Measurements from ENCODE around the gene PTPN1.
"Not testable (repeated sequence)": the region's sequence is repeated elsewhere in the genome, so short reads cannot be mapped to it uniquely, and the experiment has no call there.

PTPN1 gene

DNA sequence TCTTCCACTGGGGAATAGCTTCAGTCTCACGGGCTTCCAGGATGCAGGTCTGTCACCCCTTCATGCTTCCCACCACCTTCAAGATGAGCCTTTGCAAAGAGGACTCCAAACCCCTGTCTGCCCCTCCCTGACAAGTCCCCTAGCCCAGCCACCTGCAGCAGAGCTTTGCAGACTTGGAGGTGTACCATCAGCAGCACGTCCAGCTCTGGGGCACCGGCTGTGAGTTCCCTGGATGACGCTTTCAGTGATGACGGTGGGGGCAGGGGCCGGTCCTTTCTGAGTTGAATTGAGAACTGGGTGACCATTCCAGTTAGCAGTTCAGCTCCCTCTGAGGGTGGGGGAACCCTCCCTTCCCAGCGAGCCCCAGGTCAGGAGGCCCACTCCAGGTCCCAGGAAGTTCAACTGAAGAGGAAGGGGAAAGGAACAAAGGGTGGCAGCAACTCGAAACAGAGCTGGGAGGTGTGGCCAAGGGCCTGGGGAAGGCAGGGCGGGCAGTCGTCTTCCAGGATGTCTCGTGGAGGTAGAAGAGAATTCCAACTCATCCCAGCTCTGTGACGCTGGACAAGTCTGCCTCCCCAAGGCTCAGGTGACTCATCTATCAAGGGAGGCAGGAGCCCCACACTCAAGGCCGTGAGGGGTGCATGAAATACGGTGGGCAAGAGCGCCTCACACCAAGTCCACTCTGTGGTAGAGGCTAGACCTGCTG lies 86.0 kb downstream of the PTPN1 start:
- no peak for DNase-seq

DNA sequence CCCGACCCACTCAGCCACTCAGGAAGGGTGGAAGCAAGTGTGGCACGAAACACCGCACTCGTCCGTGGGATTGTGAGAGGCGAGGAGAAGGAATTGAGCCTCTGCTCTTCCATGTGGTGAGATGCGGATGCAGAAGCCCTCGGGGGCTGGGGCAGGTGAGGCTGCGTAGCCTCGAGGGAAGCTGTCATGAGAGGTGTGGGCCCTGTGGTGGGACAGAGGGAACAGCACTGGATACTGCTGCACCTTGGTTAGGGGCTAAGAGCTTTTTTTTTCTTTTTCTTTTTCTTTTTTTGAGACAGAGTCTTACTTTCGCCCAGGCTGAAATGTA lies 86.5 kb downstream of the PTPN1 start:
- DNase-seq = no peak

DNA sequence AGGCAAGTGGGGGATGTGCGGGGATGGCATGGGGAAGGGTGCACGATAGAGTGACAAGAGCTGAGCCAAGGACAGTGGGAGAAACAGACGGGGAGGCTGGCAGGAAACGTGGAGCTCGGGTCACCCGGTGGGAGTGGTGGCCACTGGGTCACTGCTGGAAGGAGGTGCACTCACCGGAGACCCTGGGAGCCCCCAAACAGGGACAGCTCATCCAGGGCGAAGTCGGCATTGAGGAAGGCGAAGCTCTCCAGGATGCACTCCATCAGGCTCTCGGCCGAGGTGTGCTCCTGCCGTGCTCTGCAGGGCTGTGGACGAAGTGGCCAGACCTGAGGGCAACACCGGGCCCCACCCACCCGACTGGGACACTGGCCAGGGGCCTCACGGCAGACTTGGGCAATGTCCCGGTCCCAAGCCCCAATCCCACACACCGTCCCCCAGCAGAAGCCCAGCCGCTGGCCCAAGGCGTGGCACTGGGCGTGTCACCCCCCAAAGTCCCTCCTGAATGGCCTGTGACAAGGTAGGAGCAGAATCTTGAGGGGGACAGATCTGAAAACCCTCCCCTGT lies 87.3 kb downstream of the PTPN1 start:
- DNase-seq = no peak

DNA sequence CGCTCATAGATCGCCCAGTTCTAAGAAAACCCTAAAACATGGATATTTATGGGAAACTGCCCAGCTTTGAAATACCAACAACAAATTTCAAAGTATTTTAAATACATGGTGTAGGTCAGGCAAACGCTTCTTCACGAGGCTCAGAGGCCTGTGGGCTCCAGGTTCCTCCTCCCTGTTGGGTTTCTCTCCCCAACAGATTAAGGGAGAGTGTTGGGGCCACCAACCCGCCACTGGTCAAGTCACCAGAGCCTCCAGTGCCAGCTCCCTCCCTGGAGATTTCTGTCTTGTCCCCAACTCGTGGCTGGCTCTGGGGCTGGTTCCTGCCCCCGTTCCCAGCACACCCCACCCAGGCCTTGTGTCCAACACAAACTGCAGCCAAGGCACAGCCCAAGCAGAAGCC lies 87.9 kb downstream of the PTPN1 start:
- DNase-seq = no peak

DNA sequence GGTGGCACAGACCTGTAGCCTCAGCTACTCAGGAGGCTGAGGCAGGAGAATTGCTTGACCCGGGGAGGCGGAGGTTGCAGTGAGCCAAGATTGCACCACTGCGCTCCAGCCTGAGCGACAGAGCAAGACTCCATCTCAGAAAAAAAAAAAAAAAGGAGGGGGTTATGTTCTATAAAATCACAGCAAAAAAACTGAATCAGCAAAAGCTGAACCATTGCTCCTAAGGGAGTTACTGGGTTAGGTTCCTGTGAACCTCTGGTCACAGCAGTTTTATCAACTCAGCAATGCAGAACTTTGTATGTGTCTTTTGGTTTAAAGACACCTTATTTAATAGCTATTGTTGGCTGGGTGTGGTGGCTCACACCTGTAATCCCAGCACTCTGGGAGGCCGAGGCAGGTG lies 88.6 kb downstream of the PTPN1 start:
- not testable (repeated sequence) for DNase-seq

DNA sequence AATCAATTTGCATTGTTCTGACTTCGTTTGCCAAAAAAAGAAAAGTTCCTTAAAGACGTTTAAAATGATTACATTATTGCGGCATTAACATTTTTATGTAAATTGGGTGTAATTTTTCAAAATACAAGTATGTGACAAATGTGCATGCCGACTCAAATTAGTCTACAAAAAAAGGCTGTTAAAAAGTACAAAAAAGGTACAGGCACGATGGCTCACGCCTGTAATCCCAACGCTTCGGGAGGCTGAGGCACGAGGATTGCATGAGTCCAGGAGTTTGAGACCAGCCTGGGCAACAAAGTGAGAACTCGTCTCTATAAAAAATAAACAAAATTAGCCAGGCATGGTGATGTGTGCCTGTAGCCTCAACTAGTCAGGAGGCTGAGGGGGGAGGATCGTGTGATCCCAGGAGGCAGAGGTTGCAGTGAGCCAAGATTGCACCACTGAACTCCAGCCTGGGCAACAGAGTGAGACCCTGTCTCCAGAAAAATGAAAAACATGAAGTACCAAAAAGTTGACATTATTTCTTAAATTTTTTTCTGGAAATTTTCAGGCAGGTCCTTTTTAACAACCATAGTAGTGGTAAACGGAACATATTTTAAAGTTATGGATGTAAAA lies 90.2 kb downstream of the PTPN1 start:
- no peak for DNase-seq

DNA sequence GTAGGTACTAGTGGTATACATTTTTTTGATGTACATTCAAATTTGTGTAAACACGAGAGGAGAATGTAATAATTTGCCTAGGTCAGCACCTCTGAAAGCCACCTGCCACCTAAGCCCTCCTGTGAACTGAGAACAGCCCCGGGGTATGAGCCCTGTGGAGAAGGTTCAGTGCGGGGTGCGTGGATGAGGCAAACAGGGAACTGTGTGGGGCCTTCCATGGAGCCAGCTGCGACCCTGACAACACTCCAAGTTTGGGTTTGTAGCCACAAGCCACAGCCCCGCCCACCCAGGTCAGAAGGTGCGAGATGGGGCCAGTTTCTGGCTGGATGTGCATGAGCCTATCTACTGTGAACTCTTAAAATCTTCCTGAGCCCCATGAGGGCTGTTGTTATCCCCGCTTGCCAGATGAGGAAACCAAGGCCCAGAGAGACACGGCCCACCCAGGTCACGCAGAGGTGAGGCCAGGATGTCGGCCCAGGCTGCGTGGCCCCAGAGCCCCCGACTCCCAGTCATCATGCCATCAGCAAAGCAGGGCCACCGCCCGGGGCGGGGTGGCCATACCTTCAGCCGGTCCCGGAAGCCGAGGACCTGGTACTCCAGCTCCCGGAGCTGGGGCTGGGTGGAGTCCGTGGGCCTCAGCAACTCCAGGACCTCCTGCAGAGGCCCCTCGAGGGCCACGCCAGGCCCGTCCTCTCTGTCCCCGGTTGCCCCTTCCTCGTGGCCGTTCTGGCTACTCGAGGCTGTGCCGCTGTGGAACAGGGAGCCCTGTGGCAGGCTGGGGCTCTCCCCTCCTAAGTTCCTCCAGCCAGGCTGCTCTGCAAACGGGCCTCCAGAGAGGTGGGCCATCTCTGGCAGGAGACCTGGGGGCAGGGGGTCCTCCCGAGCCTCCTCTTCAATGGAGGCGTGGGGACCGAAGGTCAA lies 91.6 kb downstream of the PTPN1 start:
- no peak for DNase-seq

DNA sequence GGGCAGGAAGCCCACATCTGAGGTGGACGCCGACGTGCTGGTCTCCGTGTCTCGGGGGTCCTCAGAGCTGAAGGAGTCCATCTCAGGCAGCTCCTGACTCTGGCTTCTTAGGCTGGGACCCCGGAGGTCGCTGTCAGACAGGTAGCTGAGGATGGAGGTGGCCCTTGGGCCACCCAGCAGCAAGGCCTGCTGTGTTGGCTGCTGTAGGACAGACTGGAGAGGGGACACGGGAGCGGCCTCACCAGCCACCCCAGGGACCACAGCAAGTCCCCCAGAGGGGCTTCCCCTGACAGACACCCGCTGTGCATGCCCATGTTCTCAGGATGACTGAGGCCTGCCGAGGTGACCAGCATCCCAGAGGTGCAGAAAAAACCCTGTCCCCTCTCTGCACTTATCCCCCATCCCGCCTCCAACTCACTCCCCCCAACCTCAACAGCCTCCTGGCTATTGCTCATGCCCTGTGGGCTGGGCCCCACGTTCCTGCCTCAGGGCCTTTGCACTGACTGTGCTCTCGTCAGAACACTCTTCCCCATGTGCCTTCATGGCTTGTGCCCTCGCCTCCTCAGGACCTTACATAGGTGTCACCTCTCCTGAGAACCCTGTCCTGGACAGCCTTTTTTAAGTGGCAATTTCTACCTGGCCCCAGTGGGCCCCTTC lies 92.4 kb downstream of the PTPN1 start:
- no peak for DNase-seq

DNA sequence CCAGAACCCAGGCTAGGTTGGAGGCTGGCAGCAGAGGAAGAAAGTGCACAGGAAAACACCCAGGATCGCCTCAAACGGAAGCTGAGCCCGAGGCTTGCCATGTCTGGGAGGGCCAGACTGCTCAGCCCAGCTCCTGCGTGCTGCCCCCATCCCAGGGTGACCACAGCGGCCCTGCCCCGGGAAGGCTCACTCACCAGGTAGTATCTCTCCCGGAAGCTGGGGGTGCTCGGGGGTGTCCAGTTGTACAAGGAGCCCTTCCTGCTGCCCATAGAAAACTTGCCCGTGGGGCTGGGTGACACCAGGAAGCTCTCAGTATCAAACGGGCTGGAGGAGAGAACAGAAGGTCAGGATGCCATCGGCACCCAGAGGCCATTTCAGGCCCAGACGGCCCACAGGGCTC lies 94.3 kb downstream of the PTPN1 start:
- DNase-seq = no peak

DNA sequence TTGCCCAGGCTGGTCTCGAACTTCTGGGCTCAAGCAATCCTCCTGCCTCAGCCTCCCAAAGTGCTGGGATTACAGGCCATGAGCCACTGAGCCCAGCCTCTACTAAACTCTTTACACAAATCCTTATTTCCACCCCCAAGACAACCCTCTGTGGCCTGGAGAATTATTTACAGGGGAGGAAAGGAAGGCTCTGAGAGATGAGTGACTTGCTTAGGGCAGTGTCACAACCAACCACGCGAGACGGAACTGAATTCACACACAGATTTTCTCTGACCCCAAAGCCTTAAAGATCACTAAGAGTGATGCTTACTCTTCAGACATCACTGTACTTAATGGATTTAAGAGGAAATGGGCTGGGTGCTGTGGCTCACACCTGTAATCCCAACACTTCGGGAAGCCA lies 95.0 kb downstream of the PTPN1 start:
- DNase-seq = no peak

DNA sequence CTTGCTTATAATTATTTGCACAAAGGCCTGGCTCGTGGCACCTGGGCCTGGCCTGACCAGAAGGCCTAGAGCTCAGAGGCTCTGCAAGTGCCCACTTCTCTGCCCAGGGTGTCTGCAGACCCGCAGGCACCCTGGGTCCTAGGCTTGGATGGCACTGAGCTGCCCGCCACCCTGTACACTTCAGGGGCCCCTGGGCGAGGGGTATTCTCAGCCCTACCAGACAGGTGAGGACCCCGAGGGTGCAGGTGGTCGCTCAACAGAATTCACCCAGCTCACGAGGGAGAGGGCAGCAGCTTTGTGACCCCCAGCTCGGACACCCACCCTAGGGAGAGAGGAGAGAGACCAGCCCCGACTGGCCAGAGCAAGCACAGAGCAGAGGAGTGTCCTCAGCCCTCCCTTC lies 97.3 kb downstream of the PTPN1 start:
- DNase-seq = no peak

DNA sequence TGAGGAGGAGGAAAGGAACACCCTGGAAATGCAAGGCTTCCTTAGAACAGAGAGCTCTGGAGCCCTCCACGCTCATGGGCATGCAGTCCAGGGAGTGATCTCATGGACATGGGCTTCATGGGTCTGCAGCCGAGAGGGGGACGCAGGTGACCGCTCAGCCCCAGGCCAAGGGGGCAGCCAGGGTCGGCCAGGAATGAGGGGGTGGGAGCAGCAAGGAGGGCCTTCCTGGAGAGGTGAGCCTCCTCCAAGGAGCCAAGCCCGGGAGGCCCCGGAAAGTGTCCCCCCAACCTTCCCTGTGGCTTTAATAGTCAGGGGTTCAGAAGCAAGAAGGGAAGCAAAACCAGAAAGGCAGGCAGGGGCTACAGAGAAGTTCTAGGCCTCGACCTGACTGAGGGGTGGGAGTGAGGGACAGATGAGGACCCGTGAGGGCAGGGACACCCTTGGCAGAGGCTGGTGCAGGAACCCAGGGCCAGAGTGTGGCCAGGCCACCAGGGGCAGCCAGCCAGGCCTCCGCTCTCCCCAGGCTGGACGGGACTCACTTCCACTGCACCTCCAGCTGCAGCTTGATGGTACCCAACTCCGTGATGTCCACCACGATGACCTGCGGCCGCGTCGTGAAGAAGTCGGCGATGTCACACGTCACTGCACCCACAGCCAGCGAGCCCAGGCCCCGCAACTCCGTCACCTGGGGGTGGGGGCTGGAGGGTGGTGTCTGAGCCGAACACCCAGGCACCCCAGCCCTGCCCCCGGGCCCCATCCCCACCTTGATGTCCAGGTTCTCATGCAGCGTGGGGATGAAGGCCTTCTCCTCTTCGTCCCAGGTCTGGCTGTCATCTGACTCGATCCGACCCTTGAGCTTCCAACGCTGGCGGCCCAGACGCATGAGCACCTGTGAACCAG lies 97.9 kb downstream of the PTPN1 start:
- DNase-seq = no peak

DNA sequence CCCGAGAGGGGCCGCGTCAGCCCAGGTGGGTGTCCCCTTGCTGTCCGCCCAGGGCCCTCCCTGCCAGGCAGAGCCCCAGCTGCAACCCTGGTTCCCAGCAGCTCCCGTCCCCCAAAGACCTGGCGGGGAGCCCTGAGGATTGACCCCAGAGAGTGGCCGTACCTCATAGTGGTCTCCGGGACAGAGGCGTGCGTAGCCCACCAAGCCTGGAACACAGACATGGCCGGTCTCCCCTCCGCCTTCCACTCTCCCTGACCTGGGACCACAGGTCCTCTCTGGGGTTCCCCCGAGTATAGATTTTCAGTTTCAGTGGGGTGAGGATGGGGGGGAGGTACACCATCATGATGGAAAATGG lies 98.5 kb downstream of the PTPN1 start:
- DNase-seq = no peak

DNA sequence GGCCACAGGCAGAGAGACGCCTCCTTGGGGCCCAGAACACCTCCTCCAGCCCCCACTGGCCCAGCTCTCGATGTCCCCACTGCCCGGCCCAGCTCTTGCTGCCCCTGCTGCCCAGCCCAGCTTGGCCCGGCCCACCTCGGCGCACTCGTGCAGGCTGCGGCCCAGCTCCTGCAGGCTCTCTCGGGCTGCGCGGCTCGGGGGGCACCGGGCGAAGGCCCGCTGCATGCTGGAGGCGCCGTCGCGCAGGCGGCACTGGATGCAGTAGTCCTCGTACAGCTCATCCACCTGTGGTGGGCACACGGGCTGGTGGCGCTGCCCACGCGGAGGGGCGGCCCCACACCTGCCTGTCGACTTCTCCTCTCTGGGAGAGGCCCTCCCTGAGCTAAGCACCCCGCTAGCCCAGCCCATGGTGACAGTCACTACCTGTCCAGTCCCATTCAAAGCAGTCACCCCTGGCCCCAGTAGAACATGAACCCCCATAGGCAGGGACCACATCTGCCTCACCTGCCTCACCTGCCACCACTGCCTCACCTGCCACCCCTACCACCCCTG lies 99.3 kb downstream of the PTPN1 start:
- no peak for DNase-seq

DNA sequence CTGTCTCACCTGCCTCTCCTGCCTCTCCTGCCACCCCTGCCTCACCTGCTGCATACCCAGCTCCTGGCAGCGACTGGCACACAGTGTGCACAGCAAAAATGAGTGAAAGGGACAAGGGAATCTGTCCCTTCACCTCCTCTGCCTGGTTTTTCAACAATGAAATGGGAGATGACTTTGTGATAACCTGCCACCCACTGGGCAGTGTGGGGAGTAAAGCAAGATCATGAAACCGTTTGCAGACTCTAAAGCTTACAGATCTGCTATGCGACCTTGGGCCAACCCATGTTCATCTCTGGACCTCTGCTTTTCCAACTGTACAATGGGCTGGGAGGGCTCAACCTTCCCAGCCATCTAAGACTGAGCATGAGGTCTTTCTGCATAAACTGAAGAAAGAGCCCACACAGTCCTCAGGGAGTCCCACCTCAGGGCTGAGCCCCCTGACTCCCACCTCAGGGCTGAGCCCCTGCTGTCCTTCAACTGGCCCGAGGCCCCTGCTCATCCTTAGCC lies 100.1 kb downstream of the PTPN1 start:
- DNase-seq = no peak

DNA sequence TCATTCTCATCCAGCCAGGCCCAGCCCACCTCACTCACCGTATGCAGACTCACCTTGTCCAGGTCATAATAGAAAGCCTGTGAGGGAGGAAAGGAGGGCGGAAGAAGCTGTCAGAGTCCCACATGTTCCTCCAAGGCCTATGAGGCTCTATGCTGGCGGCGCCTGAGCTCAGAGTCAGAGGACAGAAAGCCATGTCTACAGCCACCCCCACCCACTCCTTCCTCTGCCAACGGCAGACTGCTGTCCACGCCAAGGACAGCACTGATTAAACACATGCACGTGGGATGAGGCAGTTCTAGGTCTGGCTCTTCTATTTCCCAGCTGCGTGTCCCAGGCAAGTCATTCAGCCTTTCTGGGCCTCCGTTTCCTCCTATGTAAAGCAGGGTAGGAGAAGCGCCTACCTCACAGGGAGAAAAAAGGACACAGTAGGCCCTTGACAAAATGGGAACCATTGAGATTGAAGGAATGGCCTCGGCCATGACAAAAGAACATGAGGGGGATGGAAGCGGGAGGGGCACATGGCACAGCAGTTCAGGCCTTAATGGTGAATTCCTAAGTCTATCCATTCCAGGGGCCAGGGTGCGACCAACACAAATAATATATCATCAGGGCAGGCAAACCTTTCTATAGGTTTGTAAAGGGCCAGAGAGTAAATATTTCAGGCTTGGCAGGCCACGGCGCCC lies 101.1 kb downstream of the PTPN1 start:
- DNase-seq = no peak

DNA sequence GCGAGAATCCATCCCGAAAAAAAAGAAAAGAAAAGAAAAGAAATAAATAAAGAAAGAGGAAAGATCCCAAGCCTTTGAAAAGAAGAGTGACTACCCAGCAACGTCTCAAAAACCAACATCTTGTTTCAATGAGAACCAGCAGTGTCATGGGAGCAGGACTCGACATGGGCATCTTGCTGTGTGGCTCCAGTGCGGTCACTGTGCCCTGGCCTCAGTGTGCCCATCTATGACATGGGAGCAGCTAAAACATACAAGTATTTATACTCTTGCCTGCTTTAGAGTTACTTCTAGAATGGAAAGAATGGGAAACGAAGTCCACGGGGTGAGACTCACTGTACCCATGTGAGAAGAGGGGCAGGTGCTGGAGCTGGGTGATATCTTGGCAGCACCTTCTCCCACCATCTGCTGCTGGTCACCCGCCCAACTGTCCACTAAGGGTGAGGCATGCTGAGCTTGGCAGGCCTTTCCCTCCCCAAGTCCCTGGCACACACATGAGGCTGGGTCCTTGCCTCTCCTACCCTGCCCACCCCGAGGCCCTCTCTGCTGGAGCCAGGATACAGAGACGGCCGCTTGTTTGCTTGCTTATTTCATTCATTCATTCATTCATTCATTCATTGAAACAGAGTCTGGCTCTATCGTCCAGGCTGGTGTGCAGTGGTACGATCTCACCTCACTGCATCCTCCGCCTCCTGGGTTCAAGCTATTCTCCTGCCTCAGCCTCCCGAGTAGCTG lies 103.4 kb downstream of the PTPN1 start:
- no peak for DNase-seq

DNA sequence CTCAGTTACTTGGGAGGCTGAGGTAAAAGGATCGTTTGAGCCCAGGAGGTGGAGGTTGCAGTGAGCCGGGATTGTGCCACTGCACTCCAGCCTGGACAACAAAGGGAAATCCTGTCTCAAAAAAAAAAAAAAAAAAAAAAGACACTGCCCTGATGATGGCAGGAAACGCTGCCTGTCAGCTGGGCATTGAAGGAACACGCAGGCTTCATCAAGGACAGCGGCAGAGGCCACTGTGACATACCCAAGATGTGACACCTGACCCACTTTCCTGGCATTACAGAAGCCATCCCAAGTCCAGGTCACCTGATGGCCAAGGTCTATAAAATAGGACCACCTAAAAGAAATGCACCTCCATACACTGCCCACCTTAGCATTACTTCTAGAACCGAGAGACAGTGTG lies 105.2 kb downstream of the PTPN1 start:
- DNase-seq = no peak

DNA sequence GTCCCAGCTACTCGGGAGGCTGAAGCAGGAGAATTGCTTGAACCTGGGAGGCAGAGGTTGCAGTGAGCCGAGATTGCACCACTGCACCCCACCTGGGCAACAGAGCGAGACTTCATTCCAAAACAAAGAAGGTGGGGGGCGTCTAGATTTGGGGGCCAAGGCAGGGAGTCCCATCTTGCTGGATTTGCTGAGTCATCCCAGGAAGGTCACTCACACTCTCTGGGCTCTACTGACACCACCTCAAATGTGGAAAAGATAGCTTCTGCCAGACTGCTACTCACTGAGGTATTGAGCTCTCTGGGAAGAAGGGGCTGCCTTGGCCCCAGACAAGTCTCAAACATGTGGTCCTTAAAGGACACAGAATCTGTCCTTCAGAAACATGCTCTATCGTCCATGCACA lies 106.8 kb downstream of the PTPN1 start:
- DNase-seq = no peak

DNA sequence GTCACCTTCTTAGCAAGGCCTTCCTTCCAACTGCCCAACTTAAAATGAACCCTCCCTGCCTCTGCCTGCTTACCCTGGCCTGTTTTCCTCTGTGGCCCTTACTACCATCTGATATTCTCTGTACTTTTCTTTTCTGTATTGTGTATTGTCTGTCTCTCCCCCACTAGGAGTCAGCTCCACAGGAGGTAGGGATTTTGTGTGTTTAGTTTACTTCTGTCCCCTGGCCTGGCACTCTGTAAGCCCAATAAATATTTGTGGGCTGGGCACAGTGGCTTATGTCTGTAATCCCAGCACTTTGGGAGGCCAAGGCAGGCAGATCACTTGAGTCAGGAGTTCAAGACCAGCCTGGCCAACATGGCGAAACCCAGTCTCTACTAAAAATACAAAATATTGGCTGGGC lies 108.4 kb downstream of the PTPN1 start:
- no peak for DNase-seq

Measured in femur (tissue), 1 donor.